ENCODE measurements around the gene WWOX.

DNA sequence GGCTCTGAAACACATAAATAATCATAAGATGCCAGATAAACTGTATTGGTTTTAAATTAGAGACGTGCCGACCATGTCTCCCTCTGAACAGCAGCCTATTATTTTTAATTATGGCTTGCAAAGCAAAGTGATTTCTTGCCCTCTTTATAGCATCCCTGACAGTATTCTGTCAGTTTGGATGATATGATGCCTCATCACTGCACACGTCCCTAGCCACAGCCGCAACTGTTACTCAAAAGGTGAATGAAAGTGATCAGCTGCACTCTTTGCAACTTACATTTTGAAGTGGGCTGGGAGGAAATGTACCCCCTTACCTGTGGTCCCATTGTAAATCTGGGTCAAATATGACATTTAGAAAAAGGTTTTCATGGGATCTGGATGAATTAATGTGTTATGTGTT lies 1111.2 kb downstream of the WWOX start:
- no peak for TF ChIP-seq POLR2AphosphoS5 (IDR thresholded peaks at IDR 0.05)
- TF ChIP-seq, protein P1, sequence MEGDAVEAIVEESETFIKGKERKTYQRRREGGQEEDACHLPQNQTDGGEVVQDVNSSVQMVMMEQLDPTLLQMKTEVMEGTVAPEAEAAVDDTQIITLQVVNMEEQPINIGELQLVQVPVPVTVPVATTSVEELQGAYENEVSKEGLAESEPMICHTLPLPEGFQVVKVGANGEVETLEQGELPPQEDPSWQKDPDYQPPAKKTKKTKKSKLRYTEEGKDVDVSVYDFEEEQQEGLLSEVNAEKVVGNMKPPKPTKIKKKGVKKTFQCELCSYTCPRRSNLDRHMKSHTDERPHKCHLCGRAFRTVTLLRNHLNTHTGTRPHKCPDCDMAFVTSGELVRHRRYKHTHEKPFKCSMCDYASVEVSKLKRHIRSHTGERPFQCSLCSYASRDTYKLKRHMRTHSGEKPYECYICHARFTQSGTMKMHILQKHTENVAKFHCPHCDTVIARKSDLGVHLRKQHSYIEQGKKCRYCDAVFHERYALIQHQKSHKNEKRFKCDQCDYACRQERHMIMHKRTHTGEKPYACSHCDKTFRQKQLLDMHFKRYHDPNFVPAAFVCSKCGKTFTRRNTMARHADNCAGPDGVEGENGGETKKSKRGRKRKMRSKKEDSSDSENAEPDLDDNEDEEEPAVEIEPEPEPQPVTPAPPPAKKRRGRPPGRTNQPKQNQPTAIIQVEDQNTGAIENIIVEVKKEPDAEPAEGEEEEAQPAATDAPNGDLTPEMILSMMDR (IDR thresholded peaks at IDR 0.05), result no peak
- TF ChIP-seq POLR2A (IDR thresholded peaks at IDR 0.05), result no peak
- TF ChIP-seq EP300 (IDR thresholded peaks at IDR 0.05), result no peak
